ENCODE data around the gene CENPE.
"Not testable (repeated sequence)": the region's sequence is repeated elsewhere in the genome, so short reads cannot be mapped to it uniquely, and the experiment has no call there.

Gene CENPE, protein sequence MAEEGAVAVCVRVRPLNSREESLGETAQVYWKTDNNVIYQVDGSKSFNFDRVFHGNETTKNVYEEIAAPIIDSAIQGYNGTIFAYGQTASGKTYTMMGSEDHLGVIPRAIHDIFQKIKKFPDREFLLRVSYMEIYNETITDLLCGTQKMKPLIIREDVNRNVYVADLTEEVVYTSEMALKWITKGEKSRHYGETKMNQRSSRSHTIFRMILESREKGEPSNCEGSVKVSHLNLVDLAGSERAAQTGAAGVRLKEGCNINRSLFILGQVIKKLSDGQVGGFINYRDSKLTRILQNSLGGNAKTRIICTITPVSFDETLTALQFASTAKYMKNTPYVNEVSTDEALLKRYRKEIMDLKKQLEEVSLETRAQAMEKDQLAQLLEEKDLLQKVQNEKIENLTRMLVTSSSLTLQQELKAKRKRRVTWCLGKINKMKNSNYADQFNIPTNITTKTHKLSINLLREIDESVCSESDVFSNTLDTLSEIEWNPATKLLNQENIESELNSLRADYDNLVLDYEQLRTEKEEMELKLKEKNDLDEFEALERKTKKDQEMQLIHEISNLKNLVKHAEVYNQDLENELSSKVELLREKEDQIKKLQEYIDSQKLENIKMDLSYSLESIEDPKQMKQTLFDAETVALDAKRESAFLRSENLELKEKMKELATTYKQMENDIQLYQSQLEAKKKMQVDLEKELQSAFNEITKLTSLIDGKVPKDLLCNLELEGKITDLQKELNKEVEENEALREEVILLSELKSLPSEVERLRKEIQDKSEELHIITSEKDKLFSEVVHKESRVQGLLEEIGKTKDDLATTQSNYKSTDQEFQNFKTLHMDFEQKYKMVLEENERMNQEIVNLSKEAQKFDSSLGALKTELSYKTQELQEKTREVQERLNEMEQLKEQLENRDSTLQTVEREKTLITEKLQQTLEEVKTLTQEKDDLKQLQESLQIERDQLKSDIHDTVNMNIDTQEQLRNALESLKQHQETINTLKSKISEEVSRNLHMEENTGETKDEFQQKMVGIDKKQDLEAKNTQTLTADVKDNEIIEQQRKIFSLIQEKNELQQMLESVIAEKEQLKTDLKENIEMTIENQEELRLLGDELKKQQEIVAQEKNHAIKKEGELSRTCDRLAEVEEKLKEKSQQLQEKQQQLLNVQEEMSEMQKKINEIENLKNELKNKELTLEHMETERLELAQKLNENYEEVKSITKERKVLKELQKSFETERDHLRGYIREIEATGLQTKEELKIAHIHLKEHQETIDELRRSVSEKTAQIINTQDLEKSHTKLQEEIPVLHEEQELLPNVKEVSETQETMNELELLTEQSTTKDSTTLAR (N-terminal part only)

DNA sequence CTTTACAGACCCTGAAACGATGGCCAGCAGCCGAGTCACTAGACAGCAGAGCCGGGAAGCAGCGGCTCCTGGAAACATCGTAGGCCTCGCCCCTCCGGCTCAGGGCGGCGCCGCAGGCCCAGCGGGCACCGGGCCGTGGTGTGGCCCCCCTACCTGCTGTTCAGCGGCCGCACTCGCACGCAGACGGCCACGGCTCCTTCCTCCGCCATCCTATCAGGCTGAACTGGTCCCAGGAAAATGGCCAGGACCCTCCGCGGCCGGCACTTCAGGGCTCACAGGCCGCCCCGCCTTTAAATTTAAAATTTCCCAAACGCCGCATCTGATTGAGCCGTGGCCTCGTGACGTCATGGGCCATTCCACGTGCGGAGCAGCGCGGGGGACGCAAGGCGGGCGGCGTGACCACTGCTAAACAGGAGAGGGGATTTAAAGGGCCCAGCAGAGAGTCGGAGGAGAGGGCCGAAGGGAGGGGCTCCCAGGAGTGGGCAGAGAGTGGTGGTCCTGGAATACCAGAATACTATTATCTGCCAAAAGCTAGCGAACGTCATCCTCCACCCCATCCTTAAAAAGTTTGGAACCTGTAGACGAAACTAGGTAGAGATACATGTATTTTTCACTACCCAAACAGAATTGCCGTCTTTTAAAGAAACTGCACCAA, at the start of gene CENPE:
Gene CENPE (minus strand): TSS at position 233 of the 655 bp plus-strand sequence. CDS start 24 bp downstream, at position 209.
- Histone ChIP-seq H3K36me3 (ENCODE audit: control insufficient read depth in 2 of 2, insufficient read depth in 2 of 2, low read length in 2 of 2) (no peaks in the 10 kb centered on the region), H3K9me3 (ENCODE audit: control insufficient read depth in 2 of 2, low read length in 2 of 2) (no peaks in the 10 kb centered on the region), H3K27ac (ENCODE audit: low read length) (peak within 1 kb of the TSS; percentile 58), H3K4me3 (ENCODE audit: low read length in 2 of 2) (peak within 1 kb of the TSS; percentile 83 to 90), H3K27me3 (ENCODE audit: control insufficient read depth in 1 of 2, insufficient read depth in 2 of 2, low read length in 2 of 2) (peaks cover 2% of the 10 kb centered on the region in 2 donors), H3K9ac (ENCODE audit: low read length in 2 of 2) (peak within 1 kb of the TSS; percentile 89 to 94), H3K4me1 (ENCODE audit: control insufficient read depth, insufficient read depth, low read length) (no peaks in the 10 kb centered on the region)

DNA sequence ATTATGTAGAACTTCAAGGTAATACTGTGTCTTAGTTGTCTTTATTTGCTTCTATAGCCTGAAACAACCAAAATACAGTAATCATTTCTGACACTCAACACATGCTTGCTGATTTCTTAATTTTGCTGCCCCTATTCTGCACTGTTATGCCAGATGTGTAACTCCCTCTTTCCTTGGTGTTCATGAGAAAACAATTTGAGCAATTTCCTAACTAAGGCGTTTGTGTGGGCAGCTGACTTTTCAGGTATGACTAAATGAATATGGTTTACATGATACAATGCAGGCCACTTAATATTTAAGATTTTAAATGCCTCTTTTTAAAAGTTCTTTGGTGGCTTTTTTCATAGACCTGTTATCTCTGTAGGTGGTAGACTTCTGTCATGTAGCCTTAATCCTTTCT, 46.1 kb upstream of the CENPE start:
- H3K27ac ChIP-seq (ENCODE audit: low read length): no peak overlapping the region
- no peaks in the 10 kb centered on the region for H3K36me3 ChIP-seq (ENCODE audit: control insufficient read depth in 2 of 2, insufficient read depth in 2 of 2, low read length in 2 of 2)
- no peaks in the 10 kb centered on the region for H3K4me1 ChIP-seq (ENCODE audit: control insufficient read depth, insufficient read depth, low read length)
- H3K4me3 ChIP-seq (ENCODE audit: low read length in 2 of 2): no peak overlapping the region
- H3K9ac ChIP-seq (ENCODE audit: low read length in 2 of 2): no peak overlapping the region
- peaks cover 0 to 2% of the 10 kb centered on the region in 2 donors for H3K9me3 ChIP-seq (ENCODE audit: control insufficient read depth in 2 of 2, low read length in 2 of 2)
- no peaks in the 10 kb centered on the region for H3K27me3 ChIP-seq (ENCODE audit: control insufficient read depth in 1 of 2, insufficient read depth in 2 of 2, low read length in 2 of 2)

DNA sequence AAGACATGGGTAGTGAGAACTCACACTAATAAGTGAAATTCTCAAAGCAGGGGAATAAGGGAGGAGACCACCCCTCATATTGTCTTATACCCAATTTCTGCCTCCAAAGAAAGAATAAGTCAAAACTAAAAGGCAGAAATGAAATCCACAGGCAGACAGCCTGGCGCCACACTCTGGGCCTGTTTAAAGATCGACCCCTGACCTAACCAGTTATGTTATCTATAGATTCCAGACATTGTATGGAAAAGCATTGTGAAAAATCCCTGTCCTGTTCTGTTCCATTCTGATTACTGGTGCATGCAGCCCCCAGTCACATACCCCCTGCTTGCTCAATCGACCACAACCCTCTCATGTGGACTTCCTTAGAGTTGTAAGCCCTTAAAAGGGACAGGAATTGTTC, 32.8 kb upstream of the CENPE start:
- H3K4me3 ChIP-seq (ENCODE audit: low read length in 2 of 2); H3K4me1 ChIP-seq (ENCODE audit: control insufficient read depth, insufficient read depth, low read length); H3K36me3 ChIP-seq (ENCODE audit: control insufficient read depth in 2 of 2, insufficient read depth in 2 of 2, low read length in 2 of 2): not testable (repeated sequence)

DNA sequence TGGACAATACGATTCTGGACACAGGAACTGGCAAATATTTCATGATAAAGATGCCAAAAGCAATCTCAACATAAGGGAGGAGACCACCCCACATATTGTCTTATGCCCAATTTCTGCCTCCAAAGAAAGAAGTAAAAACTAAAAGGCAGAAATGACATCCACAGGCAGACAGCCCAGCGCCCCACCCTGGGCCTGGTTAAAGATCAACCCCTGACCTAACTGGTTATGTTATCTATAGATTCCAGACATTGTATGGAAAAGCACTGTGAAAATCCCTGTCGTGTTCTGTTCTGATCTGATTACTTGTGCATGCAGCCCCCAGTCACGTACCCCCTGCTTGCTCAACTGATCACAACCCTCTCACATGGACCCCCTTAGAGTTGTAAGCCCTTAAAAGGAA, 25.4 kb upstream of the CENPE start:
- H3K4me1 ChIP-seq (ENCODE audit: control insufficient read depth, insufficient read depth, low read length); H3K9me3 ChIP-seq (ENCODE audit: control insufficient read depth in 2 of 2, low read length in 2 of 2); H3K27ac ChIP-seq (ENCODE audit: low read length); H3K9ac ChIP-seq (ENCODE audit: low read length in 2 of 2); H3K4me3 ChIP-seq (ENCODE audit: low read length in 2 of 2); H3K27me3 ChIP-seq (ENCODE audit: control insufficient read depth in 1 of 2, insufficient read depth in 2 of 2, low read length in 2 of 2); H3K36me3 ChIP-seq (ENCODE audit: control insufficient read depth in 2 of 2, insufficient read depth in 2 of 2, low read length in 2 of 2): not testable (repeated sequence)

More for the DNA sequence above, 32.8 kb upstream of the CENPE start:
- not testable (repeated sequence) for H3K9me3 ChIP-seq (ENCODE audit: control insufficient read depth in 2 of 2, low read length in 2 of 2); H3K27ac ChIP-seq (ENCODE audit: low read length); H3K27me3 ChIP-seq (ENCODE audit: control insufficient read depth in 1 of 2, insufficient read depth in 2 of 2, low read length in 2 of 2); H3K9ac ChIP-seq (ENCODE audit: low read length in 2 of 2)

DNA sequence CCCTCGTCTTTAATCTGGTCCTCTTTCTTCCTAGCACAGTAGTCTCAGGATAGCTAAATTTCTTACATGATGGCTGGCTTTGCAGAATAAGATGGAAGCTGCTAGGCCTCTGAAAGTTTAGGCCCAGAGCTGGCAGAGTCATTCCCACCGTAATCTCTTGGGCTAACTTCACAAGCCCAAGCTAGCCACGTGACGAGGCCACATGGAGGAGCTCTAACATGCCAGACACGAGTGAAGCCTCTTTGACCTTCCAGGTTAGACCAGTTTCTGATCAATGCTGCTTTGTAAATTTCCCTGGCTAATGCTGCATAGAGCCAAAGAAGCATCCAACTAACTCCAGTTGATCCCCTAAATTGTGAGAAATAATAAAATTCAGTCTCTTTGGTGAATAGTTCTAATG, 9.5 kb upstream of the CENPE start:
- Histone ChIP-seq H3K4me3 (ENCODE audit: low read length in 2 of 2) (no peak overlapping the region), H3K27me3 (ENCODE audit: control insufficient read depth in 1 of 2, insufficient read depth in 2 of 2, low read length in 2 of 2) (no peaks in the 10 kb centered on the region), H3K4me1 (ENCODE audit: control insufficient read depth, insufficient read depth, low read length) (no peaks in the 10 kb centered on the region), H3K9me3 (ENCODE audit: control insufficient read depth in 2 of 2, low read length in 2 of 2) (no peaks in the 10 kb centered on the region), H3K9ac (ENCODE audit: low read length in 2 of 2) (no peak overlapping the region), H3K36me3 (ENCODE audit: control insufficient read depth in 2 of 2, insufficient read depth in 2 of 2, low read length in 2 of 2) (no peaks in the 10 kb centered on the region), H3K27ac (ENCODE audit: low read length) (no peak overlapping the region)

DNA sequence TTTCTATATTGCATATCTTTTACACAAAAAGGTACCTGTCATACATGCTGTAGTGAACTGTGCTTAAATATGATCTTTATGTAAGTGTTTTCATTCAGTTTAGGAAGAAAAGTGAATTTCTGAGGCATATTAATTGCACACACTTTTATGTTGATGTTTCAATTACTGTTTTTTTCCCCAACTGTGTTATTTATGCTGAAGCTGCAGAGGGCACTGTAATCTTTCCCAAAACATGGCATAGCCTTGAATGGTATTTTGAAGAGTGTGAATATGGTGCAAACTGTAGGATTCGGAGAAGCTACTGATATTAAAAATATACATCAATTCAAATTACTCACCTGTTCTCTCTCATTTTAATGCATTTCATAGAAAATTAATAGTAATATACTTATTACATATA, 6.0 kb upstream of the CENPE start:
- Histone ChIP-seq H3K9me3 (ENCODE audit: control insufficient read depth in 2 of 2, low read length in 2 of 2) (no peaks in the 10 kb centered on the region), H3K27ac (ENCODE audit: low read length) (no peak overlapping the region), H3K4me3 (ENCODE audit: low read length in 2 of 2) (no peak overlapping the region), H3K27me3 (ENCODE audit: control insufficient read depth in 1 of 2, insufficient read depth in 2 of 2, low read length in 2 of 2) (peaks cover 2% of the 10 kb centered on the region in 2 donors), H3K9ac (ENCODE audit: low read length in 2 of 2) (no peak overlapping the region), H3K4me1 (ENCODE audit: control insufficient read depth, insufficient read depth, low read length) (no peaks in the 10 kb centered on the region), H3K36me3 (ENCODE audit: control insufficient read depth in 2 of 2, insufficient read depth in 2 of 2, low read length in 2 of 2) (no peaks in the 10 kb centered on the region)

DNA sequence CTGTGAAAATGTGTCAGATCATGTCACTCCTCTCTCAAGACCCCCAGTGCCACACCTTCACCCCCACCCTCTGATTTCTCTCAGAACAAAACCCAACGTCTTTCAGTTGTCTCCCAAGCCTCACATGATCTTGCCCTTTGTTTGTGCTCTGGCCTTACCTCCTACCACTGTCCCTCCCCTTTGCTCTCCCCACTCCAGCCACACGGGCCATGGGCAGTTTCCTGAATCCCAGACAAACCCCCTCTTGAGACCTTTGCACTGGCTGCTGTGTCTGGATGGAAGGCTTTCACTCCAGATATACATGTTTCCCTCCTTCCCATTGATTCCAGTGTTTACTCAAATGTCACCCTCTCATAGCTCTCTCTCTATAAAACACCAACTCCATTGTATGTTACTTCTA, 3.6 kb upstream of the CENPE start:
- no peak overlapping the region for H3K27ac ChIP-seq (ENCODE audit: low read length)

DNA sequence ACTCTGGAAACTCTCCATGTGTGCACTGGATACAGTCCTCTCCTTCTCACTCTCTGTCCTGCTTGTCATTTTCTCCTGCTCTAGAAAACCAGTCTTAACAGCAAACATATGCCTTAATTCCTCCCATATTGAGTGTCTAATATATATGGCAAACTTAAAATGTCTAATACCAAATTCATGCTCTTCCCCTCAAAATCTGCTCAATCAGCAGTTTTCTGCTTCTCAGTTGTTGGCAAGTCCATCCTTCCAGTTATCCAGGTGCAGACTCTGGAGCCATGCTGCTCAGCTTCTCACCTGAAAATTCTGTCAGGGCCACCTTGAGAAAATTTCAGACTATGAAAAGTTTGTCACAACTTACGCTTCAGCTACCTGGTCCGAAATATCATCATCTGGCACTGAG, 3.1 kb upstream of the CENPE start:
- no peaks in the 10 kb centered on the region for H3K4me1 ChIP-seq (ENCODE audit: control insufficient read depth, insufficient read depth, low read length)
- H3K27me3 ChIP-seq (ENCODE audit: control insufficient read depth in 1 of 2, insufficient read depth in 2 of 2, low read length in 2 of 2): peaks cover 2% of the 10 kb centered on the region in 2 donors
- H3K9me3 ChIP-seq (ENCODE audit: control insufficient read depth in 2 of 2, low read length in 2 of 2): no peaks in the 10 kb centered on the region
- H3K9ac ChIP-seq (ENCODE audit: low read length in 2 of 2): no peak overlapping the region
- no peak overlapping the region for H3K4me3 ChIP-seq (ENCODE audit: low read length in 2 of 2)
- H3K36me3 ChIP-seq (ENCODE audit: control insufficient read depth in 2 of 2, insufficient read depth in 2 of 2, low read length in 2 of 2): no peaks in the 10 kb centered on the region
- H3K27ac ChIP-seq (ENCODE audit: low read length): no peak overlapping the region

More for the DNA sequence above, 3.6 kb upstream of the CENPE start:
- H3K9me3 ChIP-seq (ENCODE audit: control insufficient read depth in 2 of 2, low read length in 2 of 2): no peaks in the 10 kb centered on the region
- no peaks in the 10 kb centered on the region for H3K36me3 ChIP-seq (ENCODE audit: control insufficient read depth in 2 of 2, insufficient read depth in 2 of 2, low read length in 2 of 2)
- H3K9ac ChIP-seq (ENCODE audit: low read length in 2 of 2): no peak overlapping the region
- H3K4me3 ChIP-seq (ENCODE audit: low read length in 2 of 2): no peak overlapping the region
- H3K4me1 ChIP-seq (ENCODE audit: control insufficient read depth, insufficient read depth, low read length): no peaks in the 10 kb centered on the region
- H3K27me3 ChIP-seq (ENCODE audit: control insufficient read depth in 1 of 2, insufficient read depth in 2 of 2, low read length in 2 of 2): peaks cover 2% of the 10 kb centered on the region in 2 donors

DNA sequence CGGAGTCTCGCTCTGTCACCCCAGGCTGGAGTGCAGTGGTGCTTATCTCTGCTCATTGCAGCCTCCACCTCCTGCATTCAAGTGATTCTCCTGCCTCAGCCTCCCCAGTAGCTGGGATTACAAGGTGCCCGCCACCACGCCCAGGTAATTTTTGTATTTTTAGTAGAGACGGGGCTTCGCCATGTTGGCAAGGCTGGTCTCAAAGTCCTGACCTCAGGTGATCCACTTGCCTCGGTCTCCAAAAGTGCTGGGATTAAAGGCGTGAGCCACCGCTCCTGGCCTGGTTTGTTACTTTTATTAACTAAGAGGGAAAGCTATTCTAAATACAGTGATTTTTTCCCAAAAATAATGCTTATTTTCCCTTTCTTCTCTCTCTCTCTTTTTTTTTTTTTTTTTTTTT, 866 bp upstream of the CENPE start:
- no peaks in the 10 kb centered on the region for H3K4me1 ChIP-seq (ENCODE audit: control insufficient read depth, insufficient read depth, low read length)
- H3K36me3 ChIP-seq (ENCODE audit: control insufficient read depth in 2 of 2, insufficient read depth in 2 of 2, low read length in 2 of 2): no peaks in the 10 kb centered on the region
- no peak overlapping the region for H3K27ac ChIP-seq (ENCODE audit: low read length)
- H3K27me3 ChIP-seq (ENCODE audit: control insufficient read depth in 1 of 2, insufficient read depth in 2 of 2, low read length in 2 of 2): peaks cover 2% of the 10 kb centered on the region in 2 donors
- H3K4me3 ChIP-seq (ENCODE audit: low read length in 2 of 2): peak overlapping the region; percentile 83 to 90
- no peaks in the 10 kb centered on the region for H3K9me3 ChIP-seq (ENCODE audit: control insufficient read depth in 2 of 2, low read length in 2 of 2)
- H3K9ac ChIP-seq (ENCODE audit: low read length in 2 of 2): peak overlapping the region; percentile 89 to 94

DNA sequence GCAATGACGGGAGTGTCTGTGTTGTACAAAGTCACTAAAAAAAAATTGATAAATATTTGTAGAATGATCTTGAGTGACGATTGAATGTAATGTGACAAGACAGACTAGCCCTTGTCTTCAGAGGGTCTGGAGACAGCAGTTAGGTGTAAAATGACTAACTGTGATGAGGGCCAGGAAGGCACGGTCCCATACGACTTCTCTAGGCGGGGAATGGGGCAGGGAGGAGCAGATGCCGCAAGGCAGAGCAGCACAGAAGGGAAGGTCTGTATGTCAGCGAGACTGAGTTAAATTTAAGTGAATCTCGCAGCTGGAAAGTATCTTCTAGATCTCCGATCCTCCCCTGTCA, 405 bp downstream of the CENPE start:
- H3K4me3 ChIP-seq (ENCODE audit: low read length in 2 of 2): peak overlapping the region; percentile 83 to 90
- H3K9ac ChIP-seq (ENCODE audit: low read length in 2 of 2): peak overlapping the region; percentile 74 to 89
- no peak overlapping the region for H3K27ac ChIP-seq (ENCODE audit: low read length)
- H3K27me3 ChIP-seq (ENCODE audit: control insufficient read depth in 1 of 2, insufficient read depth in 2 of 2, low read length in 2 of 2): peaks cover 2% of the 10 kb centered on the region in 2 donors
- no peaks in the 10 kb centered on the region for H3K4me1 ChIP-seq (ENCODE audit: control insufficient read depth, insufficient read depth, low read length)
- H3K9me3 ChIP-seq (ENCODE audit: control insufficient read depth in 2 of 2, low read length in 2 of 2): no peaks in the 10 kb centered on the region
- H3K36me3 ChIP-seq (ENCODE audit: control insufficient read depth in 2 of 2, insufficient read depth in 2 of 2, low read length in 2 of 2): no peaks in the 10 kb centered on the region
